HG03432 (cell line): ENCODE data around the gene CARMIL1.

Source experiments
- ATAC-seq: cut with Tn5 transposase; IDR thresholded peaks from one replicate; pipeline ENCODE4 v1.9.1; 2021; ENCODE audit warnings: mild to moderate bottlenecking, moderate library complexity; ENCODE audit not compliant: unreplicated experiment

CARMIL1 gene

DNA sequence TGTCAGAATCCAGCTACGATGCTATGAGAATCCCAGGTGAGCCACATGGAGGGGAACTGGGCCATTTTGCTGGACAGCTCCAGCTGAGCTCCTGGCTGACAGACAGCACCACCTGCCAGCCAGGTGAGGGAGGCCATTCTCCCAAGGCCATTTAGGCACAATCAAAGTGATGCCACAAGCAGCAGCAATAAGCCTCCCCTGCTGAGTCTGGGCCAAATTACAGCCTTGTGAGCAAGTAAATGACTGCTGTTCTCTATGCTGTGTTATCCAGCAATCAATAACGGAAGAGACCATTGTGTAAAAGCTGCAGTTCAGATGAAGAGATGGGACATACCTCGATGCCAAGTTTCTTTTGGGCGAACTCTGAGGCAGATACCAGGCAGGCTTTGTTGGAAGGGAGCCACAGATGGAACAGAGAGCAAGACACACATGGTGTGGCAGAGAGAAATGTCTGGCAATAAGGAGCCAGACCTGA is 358.8 kb downstream of the CARMIL1 start:
- no peak for ATAC-seq

DNA sequence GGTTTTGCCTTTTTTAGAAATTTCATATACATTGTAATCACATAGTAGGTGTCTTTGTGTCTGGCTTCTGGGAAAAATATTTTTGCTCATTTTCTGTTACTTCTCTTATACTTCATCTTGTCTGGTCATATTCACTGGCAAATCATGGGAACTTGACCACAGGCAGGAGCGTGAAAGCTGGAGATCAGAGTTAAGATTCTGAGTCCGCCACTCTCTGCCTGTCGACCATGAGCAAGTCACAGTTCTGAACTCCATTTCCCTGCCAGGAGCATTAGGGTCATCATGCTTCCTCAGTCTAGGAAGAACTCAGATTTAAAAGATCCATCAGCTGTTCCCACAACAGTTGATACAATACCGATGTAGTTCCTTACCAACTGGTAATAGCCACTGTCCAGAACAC is 360.5 kb downstream of the CARMIL1 start:
- ATAC-seq: no peak

DNA sequence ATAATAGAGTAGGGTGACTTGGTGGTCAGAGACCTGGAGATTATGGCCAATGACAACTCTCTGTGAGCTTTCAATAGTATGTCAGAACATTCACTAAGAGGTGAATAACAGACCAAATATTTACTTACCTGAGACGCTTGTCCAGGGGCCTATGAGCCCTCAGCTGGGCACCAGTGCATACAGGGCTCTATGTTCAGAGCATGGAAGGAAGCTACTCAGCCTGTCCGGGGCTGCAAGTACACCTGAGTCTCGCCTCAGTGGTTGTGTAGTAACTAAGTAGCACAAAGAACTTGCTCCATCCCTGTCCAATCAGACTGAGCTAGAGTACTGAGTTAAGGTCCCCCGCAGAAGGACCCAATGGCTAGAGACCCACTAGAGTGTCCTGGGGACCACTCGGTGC is 361.3 kb downstream of the CARMIL1 start:
- no peak for ATAC-seq

DNA sequence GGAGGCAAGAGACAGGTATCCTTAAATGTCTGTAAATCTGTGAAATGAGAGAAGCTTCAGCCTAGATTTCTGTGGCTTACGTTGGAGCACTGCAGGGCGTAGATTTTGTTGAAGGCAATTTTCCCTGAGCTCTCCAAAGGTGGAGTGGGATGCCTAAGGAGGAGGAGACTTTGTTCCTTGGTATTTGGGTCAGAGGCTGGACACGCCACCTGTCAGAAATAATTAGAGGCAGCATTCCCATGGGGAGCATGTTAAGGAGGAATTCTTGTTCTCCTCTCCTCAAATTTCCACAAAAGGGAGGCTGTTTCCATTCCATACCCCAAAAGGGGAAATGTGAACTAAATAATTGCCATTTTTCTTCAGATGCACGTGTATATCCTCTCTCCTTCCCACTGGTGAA is 361.7 kb downstream of the CARMIL1 start:
- no peak for ATAC-seq

DNA sequence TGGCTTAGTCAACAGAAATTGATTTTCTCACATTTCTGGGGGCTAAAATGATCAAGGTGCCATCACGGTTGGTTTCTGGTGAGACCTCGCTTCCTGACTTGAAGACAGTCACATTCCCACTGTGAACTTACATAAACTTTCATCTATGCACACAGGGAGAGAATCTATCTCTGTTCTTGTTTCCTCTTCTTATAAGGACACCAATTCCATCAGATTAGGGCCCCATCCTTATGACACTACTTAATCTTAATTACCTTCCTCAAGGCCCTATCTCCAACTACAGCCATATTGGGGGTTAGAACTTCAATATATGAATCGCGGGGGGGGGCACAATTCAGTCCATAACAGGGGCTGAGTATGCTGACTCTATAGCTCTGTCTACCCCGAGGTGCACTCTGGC is 362.2 kb downstream of the CARMIL1 start:
- ATAC-seq: no peak

DNA sequence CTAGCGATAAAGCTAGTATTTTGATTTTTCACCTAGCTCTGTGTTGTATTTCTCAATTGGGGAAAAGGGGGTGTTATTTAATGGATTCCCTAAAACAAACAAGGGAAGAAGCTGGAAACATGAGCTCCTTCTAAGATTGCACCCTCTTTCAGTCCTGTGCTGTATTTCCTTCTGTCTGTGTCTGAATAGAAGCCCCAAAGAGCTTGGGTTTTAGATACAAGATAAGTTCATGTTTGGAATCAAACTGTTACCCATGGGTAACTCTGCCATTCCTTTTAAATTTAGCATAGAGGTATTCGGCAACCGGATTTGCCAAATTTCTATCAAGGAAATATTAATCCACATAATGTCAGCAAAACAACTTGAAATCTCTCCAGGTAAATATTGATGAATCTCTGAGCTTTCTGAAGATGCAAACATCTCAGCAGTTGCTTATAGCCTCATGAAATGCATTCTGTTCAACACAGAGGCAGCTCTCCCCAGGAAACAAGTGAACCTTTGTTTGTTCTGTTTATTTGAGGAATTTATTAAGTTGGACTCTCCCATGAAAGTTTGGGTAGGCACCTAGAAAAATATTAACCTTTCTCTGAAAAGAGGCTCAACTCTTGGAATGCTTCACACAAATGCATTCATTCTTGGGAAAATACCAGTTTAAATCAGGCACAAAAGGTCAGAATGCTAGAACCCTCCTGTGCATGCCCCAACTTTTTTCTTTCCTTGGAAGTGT is 362.9 kb downstream of the CARMIL1 start:
- ATAC-seq: no peak

DNA sequence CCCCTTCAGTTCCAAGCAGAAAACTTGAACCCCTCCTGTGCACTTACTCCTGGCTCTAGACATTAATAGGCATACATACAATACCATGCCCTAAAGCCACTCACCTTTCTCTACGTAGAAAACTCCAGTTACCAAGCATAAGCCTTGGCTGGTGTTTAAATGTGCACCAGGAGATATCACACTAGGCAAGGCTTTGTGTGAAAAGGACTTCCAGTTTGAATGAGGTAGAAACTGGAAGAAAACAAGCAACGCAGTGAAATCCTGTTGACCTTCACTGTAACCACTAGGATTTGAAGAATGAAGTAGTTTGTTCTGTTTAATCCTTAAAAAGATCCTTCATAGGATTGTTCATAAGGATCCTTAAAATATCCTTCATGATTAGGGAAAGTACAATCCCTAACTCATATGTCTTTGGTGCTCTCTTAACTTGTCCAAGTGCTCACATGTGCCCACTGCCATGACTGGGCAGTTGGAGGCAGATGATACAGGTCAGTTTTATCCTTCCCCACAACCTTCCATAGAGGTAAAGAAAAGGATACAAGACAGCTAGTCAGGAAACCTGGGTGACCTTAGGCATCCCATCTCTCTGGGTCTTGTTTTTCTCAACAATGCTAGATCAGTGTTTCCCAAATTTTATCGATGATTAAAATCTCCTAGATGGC is 363.6 kb downstream of the CARMIL1 start:
- ATAC-seq: no peak

DNA sequence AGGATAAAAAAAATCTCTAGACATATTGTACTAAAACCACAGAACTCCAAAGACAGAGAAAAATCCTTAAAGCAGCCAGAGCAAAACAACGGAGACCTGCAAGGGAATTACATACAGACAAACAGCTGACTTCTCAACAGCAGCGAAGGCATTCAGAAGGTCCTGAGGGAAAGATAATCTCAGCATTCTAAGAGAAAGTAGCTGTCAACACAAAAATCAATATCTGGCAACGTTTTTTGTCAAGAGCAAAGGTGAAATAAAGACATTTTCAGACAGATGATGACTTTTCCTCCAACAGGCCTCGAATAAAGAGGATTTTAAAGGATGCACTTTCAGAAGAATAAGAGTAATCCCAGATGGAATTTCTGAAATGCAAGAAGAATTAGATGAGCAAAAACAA is 366.7 kb downstream of the CARMIL1 start:
- ATAC-seq: no peak

DNA sequence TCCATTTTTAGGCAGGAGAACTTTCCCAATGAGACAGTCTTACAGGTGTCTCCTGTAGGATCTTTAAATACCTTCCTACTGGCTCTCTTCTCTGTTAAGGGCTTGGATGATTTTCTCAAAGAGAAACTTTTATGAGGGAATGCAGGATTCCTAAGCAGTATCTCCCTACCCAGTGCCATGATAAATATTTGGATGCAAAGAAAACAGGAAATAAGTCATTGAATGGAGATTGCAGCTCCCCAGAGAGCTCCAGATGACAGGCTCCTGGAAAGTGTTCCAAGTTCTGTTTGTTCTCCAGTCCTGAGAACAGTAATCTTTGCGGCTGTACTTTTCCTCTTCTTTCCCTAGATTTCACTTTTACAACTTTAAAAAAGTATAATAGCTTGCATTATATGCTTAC is 370.4 kb downstream of the CARMIL1 start:
- ATAC-seq: no peak

DNA sequence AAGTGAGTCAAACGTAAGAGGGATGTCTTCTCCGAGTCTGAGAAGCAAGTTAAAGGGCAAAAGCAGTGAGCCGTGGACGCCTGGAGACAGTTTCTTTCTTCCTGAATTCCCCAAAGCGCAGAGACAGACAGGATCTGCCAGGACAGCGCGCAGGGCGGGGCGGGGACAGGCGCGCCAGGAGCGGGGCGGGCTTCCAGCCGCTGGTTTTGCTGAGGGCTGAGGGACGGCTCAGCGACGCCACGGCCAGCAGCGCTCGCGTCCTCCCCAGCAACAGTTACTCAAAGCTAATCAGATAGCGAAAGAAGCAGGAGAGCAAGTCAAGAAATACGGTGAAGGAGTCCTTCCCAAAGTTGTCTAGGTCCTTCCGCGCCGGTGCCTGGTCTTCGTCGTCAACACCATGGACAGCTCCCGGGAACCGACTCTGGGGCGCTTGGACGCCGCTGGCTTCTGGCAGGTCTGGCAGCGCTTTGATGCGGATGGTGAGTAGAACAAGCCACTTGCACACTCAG is 372.9 kb downstream of the CARMIL1 start, which contains the start of gene SCGN:
TSS of gene SCGN (plus strand) at position 209 of the 509 bp plus-strand sequence. CDS start at position 398, 189 bp downstream.
- no peak for ATAC-seq

DNA sequence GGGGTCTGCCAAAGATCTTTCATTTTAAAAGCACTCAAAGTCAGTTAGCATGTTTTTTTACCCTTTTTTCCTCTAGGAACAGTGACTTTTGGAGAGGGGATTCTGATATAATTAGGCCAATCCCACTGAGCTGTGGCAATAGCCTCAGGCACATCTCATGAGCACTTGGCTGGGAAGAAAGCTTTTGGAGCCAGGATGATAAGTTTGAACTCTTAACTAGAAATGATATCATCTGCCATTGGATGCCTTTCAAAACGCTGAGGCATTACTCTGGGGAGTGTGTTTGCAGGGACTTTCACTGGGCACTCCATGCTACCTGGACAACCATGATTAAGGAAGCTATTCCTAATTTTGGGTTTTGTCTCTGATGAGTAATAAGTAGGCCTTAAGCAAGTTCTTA is 376.5 kb downstream of the CARMIL1 start:
- no peak for ATAC-seq

DNA sequence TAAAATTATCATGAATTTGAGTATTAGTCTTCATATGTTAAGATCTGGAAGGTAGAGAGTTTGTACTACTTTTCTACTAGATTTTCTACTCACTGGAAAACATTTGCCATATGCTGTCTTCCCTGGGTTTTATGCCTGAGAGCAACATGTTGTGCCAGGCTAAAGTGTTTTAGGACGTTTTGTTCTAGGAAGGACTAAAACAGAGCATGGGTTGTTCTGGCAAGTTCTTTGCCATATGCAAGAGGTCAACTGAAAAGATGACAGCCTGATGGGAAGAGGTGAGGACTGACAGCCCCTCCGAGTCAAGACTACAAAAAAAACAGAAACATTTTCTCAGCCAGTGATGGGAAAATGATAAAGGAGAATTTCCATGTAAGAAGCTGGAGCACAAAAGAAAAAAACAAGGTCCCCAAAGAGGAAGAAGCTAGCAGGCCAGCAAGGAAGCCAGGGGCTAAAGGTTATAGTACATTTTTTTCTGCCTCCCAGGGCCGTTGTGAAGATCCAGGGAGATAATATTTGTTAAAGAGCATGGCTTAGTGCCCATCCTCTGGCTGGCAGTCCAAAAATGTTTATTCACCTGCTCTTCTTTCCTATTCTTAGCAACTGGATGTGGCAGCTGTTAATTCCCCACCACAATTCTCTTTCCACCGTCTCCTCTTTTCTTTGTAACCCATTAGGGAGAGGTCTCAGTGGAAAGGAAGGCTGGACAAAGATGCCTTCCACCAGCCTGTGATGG is 380.6 kb downstream of the CARMIL1 start:
- no peak for ATAC-seq

DNA sequence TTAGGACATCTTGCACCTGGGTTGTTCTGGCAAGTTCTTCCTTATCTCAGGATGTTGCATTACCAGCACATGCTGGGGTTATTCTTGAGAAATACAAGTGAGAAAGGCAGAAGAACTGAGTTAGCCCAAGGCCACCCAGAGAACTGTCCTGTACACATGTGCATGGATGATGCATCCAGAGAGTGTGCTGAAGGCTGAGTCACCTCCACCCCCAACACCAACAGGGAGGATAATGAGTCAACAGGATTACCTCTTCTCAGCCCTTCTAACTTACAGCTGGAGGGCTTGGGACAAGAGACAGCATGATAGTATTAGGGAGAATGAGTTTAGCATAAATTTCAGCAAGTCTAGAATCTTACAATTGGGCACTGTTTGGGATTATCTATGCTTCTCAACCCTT is 381.3 kb downstream of the CARMIL1 start:
- no peak for ATAC-seq

DNA sequence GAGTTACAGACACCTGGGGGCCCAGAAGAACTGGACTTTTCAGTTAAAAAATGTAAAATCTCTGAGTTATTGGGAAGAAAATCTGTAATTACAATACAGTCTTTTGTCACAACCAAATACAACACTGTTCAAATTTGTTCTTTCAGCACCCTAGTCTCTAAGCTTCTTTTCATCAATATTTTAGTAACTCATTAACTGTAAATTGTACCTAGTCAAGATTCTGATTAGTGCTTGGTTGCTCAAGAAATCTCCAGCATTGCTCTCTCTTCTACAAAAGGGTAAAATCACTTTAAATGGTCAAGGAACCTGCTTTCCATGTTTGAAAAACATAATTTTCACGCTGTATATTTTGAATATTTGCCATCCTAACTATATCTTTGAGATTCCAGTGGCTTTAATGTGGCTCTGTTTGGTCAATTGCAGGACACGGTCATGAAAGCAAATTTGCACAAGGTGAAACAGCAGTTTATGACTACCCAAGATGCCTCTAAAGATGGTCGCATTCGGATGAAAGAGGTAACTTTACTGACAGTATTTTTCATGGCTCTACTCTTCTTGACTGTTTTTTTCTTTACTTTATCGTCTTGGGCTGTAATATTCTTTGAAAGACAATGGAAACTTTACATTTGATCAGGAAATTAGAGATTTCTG is 382.1 kb downstream of the CARMIL1 start:
- no peak for ATAC-seq

DNA sequence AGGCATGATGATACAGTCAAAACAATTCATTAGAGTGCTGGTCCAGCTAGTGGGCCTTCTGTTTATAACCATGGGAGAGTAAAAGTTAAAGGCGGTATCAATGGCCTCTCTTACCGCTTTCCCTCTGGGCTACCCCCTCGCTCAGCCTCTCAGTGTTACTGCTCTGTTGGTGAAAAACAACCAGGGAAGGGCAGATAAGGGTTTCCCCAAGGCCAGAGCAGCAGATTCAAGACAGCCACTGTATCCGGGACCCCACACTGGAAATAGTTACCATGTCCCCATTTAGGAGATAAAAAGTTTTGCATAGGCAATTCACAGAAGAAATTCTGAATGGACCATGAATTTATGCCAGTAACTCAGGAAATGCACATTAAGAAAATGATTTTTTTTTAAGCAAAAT is 386.3 kb downstream of the CARMIL1 start:
- ATAC-seq: no peak

DNA sequence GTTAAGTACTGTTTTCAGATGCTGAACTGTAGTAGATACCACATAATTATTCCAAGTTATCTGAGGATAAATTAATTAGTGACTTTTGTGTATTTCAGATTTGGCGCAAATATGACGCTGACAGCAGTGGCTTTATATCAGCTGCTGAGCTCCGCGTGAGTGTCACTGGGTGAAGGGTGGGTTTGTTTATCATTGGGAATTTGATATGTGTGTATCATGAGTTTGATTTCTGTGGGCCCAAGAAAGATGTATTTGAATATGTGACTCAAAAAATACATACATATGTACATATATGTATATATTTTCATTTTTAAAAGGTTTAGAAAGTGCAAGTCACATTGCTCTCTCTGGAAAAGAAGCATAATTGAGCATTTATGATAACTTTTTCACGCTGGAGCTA is 390.2 kb downstream of the CARMIL1 start:
- ATAC-seq: no peak
